ENCODE data around the gene PHF21A.
"Not testable (repeated sequence)": the region's sequence is repeated elsewhere in the genome, so short reads cannot be mapped to it uniquely, and the experiment has no call there.

Gene PHF21A

DNA sequence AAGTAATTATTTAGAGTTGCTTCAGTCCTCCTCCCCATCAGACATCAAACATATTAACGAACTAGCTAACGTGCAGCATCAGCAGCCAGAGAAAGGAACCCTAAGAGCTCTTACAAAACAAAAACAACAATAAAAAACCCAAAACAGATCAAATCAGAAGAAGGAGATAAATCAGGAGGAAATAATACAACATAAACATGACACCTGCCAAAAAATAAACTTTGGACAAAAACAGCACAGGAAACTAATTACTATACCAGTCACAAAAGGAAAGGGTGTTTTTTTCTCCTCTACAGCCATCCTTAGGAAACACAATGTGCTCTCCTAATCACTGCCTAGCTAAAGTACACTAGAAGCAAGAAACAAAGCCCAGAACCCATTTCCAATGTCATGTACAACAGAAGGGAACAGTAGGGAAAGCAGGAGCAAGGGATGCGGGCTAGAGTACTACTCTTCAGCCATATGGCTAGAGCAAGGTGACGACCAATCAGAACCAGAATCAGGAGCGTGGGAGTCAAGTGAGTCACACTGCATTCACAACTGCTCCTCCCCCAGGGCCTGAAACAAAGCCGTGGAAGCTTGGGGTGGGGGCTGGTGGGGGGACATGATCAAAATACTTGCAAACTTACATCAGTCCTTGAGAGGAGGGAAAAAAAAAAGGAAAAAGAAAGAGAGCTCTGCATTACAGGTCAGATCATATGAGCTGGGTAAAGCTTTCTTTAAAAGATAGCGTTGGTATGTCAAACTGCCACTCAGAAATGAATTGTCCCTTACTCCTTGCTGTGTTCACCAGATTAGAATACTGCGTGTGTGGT lies 138.4 kb downstream of the PHF21A start:
- H3K27ac ChIP-seq: no peak overlapping the region
- no peak overlapping the region for H3K9ac ChIP-seq
- no peak overlapping the region for H3K4me3 ChIP-seq
- no peaks in the 10 kb centered on the region for H3K27me3 ChIP-seq
- peaks cover 13 to 100% (median 39%) of the 10 kb centered on the region in 11 experiments; a peak in 15 of 22 replicates for H4K20me1 ChIP-seq
- H3K4me1 ChIP-seq: no peaks in the 10 kb centered on the region; a peak in 1 of 20 replicates
- no peak for TF ChIP-seq Cebpa-rat (IDR thresholded peaks at IDR 0.05)
- no peak overlapping the region for H3K4me2 ChIP-seq
- peaks cover 21 to 59% (median 29%) of the 10 kb centered on the region in 11 experiments for H3K36me3 ChIP-seq
- no peaks in the 10 kb centered on the region for H3K9me3 ChIP-seq (replicated peaks in 1 of 11)

GRCh38 chr11:45981826-45982225 lies 139.4 kb downstream of the PHF21A start:
- H3K36me3 ChIP-seq: peaks cover 31 to 66% (median 39%) of the 10 kb centered on the region in 11 experiments
- H3K27me3 ChIP-seq; H3K9me3 ChIP-seq (replicated peaks in 1 of 11); H3K9ac ChIP-seq; H3K27ac ChIP-seq; H3K4me1 ChIP-seq; H3K4me3 ChIP-seq; H3K4me2 ChIP-seq: not testable (repeated sequence)
- H4K20me1 ChIP-seq: peaks cover 13 to 99% (median 35%) of the 10 kb centered on the region in 11 experiments; a peak in 15 of 22 replicates

GRCh38 chr11:45974806-45975205 lies 146.4 kb downstream of the PHF21A start:
- Histone ChIP-seq H3K36me3 (peaks cover 47 to 99% (median 86%) of the 10 kb centered on the region in 11 experiments), H3K4me2 (no peak overlapping the region), H3K9me3 (replicated peaks in 1 of 11) (no peaks in the 10 kb centered on the region), H3K4me3 (no peak overlapping the region), H3K9ac (no peak overlapping the region), H3K27ac (no peak overlapping the region), H3K4me1 (no peaks in the 10 kb centered on the region), H3K27me3 (no peaks in the 10 kb centered on the region), H4K20me1 (peaks cover 0 to 96% (median 0%) of the 10 kb centered on the region in 11 experiments; a peak in 5 of 22 replicates)
- no peak for TF ChIP-seq Cebpa-rat (IDR thresholded peaks at IDR 0.05)

GRCh38 chr11:45973601-45974000 lies 147.7 kb downstream of the PHF21A start:
- TF ChIP-seq Cebpa-rat (IDR thresholded peaks at IDR 0.05): no peak
- no peaks in the 10 kb centered on the region for H3K9me3 ChIP-seq (replicated peaks in 1 of 11)
- no peak overlapping the region for H3K9ac ChIP-seq

GRCh38 chr11:45968901-45969300 lies 152.4 kb downstream of the PHF21A start:
- TF ChIP-seq Cebpa-rat (IDR thresholded peaks at IDR 0.05): no peak
- H3K9ac ChIP-seq: no peak overlapping the region
- H3K4me3 ChIP-seq: no peak overlapping the region
- H3K9me3 ChIP-seq (replicated peaks in 1 of 11): no peaks in the 10 kb centered on the region
- H3K27ac ChIP-seq: no peak overlapping the region
- no peaks in the 10 kb centered on the region for H3K27me3 ChIP-seq
- no peaks in the 10 kb centered on the region; a peak in 1 of 20 replicates for H3K4me1 ChIP-seq
- peaks cover 66 to 100% (median 85%) of the 10 kb centered on the region in 11 experiments for H3K36me3 ChIP-seq
- no peak overlapping the region for H3K4me2 ChIP-seq
- H4K20me1 ChIP-seq: peaks cover 0 to 83% (median 0%) of the 10 kb centered on the region in 11 experiments; a peak in 6 of 22 replicates

More at GRCh38 chr11:45973601-45974000, 147.7 kb downstream of the PHF21A start:
- Histone ChIP-seq H4K20me1 (peaks cover 0 to 97% (median 0%) of the 10 kb centered on the region in 11 experiments; a peak in 4 of 22 replicates), H3K4me3 (no peak overlapping the region), H3K36me3 (peaks cover 47 to 99% (median 86%) of the 10 kb centered on the region in 11 experiments), H3K4me1 (no peaks in the 10 kb centered on the region), H3K27me3 (no peaks in the 10 kb centered on the region), H3K27ac (no peak overlapping the region), H3K4me2 (no peak overlapping the region)

GRCh38 chr11:45967506-45967905 lies 153.7 kb downstream of the PHF21A start:
- no peak overlapping the region for H3K4me3 ChIP-seq
- no peaks in the 10 kb centered on the region for H3K9me3 ChIP-seq (replicated peaks in 1 of 11)
- no peak for TF ChIP-seq Cebpa-rat (IDR thresholded peaks at IDR 0.05)
- H3K4me2 ChIP-seq: no peak overlapping the region
- peaks cover 0 to 69% (median 0%) of the 10 kb centered on the region in 11 experiments; a peak in 6 of 22 replicates for H4K20me1 ChIP-seq
- no peak overlapping the region for H3K9ac ChIP-seq
- no peaks in the 10 kb centered on the region; a peak in 1 of 20 replicates for H3K4me1 ChIP-seq
- no peak overlapping the region for H3K27ac ChIP-seq
- no peaks in the 10 kb centered on the region for H3K27me3 ChIP-seq
- H3K36me3 ChIP-seq: peaks cover 70 to 100% (median 90%) of the 10 kb centered on the region in 11 experiments

DNA sequence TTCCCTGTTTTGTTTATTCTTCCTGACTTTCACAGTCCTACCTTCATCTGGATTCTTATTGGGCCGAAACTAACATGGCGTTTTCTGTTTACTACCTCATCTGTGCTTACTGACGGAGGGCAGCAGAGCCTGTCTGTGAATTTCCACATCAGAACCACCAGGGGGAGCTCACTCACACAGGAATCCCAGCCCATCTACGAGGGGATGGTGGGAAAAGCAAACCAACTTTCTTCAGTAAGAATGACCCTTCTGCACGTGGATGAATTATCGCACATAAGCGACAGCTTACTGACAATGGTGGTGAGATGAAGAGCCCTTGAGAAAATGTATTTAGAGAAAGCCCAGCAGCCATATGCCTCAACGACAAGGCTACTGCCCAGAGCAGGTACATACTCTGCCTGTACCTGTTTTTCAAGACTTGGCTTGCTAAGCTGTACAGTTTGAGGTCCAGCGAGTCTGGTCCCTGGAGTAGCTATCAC lies 156.3 kb downstream of the PHF21A start:
- TF ChIP-seq Cebpa-rat (IDR thresholded peaks at IDR 0.05): no peak

DNA sequence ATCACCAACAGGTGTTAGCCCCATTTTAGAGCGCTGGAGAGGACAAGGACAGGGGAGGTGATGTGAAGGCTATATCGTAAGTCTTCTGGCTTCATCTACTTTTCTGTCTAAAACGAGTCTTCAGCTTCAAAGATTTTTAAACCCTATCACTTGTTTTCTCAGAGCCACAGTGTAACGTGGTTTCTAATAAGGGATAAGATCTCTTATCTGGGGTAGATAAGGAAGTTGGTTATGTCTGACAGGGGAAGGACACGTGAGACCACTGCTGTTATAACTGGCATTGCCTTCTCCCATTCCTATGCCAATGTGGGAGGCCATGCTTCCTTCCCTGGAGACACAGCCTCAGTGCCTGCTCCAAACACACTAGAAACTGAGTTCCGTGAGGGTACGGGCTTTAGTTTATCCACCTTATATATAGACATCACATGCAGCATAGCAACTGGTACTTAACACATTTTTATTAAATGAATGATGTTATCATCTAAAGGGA lies 159.5 kb downstream of the PHF21A start:
- Histone ChIP-seq H3K27ac (no peak overlapping the region), H3K4me2 (no peak overlapping the region), H3K9me3 (replicated peaks in 1 of 11) (peaks cover 0 to 10% (median 6%) of the 10 kb centered on the region in 11 experiments; a peak in 9 of 22 replicates), H3K36me3 (peaks cover 44 to 91% (median 70%) of the 10 kb centered on the region in 11 experiments), H3K9ac (no peak overlapping the region), H3K4me1 (no peaks in the 10 kb centered on the region; a peak in 1 of 20 replicates), H3K27me3 (no peaks in the 10 kb centered on the region), H3K4me3 (no peak overlapping the region), H4K20me1 (peaks cover 0 to 36% (median 0%) of the 10 kb centered on the region in 11 experiments; a peak in 6 of 22 replicates)
- TF ChIP-seq Cebpa-rat (IDR thresholded peaks at IDR 0.05): no peak

More for the DNA sequence above, 156.3 kb downstream of the PHF21A start:
- H3K4me1 ChIP-seq: no peaks in the 10 kb centered on the region; a peak in 1 of 20 replicates
- H3K4me3 ChIP-seq: no peak overlapping the region
- H3K9ac ChIP-seq: no peak overlapping the region
- H3K27ac ChIP-seq: no peak overlapping the region
- no peak overlapping the region for H3K4me2 ChIP-seq
- H3K36me3 ChIP-seq: peaks cover 68 to 100% (median 87%) of the 10 kb centered on the region in 11 experiments
- peaks cover 0 to 4% (median 2%) of the 10 kb centered on the region in 11 experiments; a peak in 8 of 22 replicates for H3K9me3 ChIP-seq (replicated peaks in 1 of 11)
- H4K20me1 ChIP-seq: peaks cover 0 to 44% (median 0%) of the 10 kb centered on the region in 11 experiments; a peak in 5 of 22 replicates
- H3K27me3 ChIP-seq: no peaks in the 10 kb centered on the region

DNA sequence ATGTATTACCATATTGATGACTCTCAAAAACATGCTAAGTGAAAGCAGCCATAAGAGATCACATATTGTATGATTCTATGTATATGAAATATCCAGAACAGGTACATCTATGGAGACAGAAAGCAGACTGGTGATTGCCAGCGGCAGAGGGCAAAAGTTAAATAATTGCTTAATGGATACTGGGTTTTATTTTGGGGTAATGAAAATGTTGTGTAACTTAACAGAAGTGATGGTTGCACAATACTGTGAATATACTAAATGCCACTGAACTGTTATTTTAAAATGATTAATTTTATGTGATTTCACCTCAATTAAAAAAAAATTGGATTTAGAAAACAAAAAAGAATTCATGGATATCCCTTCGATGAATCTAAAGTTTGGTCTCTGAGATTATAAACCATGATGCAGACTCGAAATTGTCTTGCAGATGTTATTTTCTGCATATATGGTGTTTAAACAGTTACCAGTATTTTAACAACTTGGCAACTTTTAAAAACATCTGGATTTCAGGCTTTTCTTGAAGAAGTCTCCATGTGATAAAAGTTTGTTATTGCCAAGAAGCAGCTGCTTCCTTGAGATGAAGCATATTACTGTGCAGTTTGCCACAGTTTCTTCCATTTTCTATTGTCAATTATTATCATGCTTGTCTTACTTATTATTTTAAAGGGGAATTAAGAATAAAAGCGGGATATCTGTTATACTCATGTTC lies 160.7 kb downstream of the PHF21A start:
- H3K4me3 ChIP-seq: no peak overlapping the region
- no peaks in the 10 kb centered on the region; a peak in 1 of 20 replicates for H3K4me1 ChIP-seq
- H4K20me1 ChIP-seq: peaks cover 0 to 38% (median 0%) of the 10 kb centered on the region in 11 experiments; a peak in 5 of 22 replicates
- H3K9ac ChIP-seq: no peak overlapping the region
- TF ChIP-seq Cebpa-rat (IDR thresholded peaks at IDR 0.05): no peak
- no peaks in the 10 kb centered on the region for H3K27me3 ChIP-seq
- H3K4me2 ChIP-seq: no peak overlapping the region
- no peak overlapping the region for H3K27ac ChIP-seq
- H3K36me3 ChIP-seq: peaks cover 45 to 91% (median 71%) of the 10 kb centered on the region in 11 experiments
- peaks cover 0 to 10% (median 6%) of the 10 kb centered on the region in 11 experiments; a peak in 9 of 22 replicates for H3K9me3 ChIP-seq (replicated peaks in 1 of 11)
